HG02763 (cell line): ENCODE measurements around the gene CEP170B.

ENCODE experiments used
- ATAC-seq: cut with Tn5 transposase; IDR thresholded peaks from one replicate; pipeline ENCODE4 v1.9.1; 2021; ENCODE audit warnings: mild to moderate bottlenecking, moderate library complexity; ENCODE audit not compliant: unreplicated experiment

Gene CEP170B

DNA sequence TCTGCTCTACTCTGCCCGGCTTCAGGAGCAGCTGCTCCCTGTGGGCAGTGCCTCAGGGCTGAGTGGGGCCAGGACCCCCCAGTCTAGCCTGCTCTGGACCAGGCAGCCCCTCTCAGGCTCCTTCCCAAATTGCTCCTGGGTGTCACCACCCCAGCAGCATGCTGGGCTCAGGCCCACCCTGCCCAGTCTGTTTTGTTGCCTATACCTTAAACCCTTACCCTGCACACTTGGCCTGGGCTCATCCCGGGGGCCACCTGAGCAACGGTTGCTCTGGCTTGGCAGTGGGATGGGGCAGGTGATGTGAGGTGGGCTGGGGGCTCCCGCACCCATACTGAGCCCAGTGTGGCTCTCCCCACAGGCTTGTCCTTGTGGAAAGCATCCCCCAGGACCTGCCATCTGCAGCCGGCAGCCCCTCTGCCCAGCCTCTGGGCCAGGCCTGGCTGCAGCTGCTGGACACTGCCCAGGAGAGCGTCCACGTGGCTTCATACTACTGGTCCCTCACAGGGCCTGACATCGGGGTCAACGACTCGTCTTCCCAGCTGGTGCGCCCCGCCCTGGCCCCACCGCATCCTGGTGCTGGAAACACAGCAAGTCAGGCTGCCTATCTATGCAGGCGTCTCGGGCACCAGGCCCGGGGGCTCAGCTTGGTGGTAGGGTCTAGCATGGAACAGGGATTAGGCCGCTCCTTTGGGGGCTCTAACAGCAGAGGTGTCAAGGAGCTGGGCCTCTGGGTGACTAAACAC, 63.5 kb downstream of the CEP170B start:
- no peak for ATAC-seq

DNA sequence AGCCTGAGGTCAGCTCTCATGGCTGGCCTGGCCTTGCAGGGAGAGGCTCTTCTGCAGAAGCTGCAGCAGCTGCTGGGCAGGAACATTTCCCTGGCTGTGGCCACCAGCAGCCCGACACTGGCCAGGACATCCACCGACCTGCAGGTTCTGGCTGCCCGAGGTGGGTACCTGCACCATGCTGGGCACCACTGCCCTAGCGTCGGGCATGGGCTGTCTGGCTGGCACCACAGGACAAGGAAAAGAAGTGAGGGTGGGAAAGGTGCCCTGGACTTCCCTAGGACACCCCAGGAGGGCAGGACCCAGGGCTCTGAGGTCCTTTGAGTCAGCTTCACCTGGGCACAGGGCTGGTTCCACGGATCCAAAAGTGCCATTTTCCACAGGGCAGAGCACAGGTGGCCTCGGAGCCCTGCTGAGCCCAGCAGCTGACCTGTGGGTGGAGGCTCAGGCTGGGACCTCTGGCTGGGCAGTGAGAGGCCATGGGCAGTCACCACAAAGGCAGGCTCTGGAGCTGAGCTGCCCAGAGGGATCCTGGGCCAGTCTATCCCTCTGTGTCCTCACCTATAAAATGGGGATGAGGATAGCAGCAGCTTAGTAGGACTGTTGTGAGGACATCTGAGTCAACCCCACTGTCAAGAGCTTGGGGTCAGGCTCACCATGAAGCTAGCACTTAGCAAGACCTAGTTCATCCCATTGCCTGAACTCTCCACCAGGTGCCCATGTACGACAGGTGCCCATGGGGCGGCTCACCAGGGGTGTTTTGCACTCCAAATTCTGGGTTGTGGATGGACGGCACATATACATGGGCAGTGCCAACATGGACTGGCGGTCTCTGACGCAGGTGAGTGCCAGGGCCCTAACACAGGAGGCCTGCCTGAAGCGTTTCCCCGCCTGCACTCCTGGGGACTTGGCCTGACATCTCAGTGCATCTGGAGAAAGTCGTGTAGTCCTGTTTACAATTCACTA, 64.5 kb downstream of the CEP170B start:
- no peak for ATAC-seq

DNA sequence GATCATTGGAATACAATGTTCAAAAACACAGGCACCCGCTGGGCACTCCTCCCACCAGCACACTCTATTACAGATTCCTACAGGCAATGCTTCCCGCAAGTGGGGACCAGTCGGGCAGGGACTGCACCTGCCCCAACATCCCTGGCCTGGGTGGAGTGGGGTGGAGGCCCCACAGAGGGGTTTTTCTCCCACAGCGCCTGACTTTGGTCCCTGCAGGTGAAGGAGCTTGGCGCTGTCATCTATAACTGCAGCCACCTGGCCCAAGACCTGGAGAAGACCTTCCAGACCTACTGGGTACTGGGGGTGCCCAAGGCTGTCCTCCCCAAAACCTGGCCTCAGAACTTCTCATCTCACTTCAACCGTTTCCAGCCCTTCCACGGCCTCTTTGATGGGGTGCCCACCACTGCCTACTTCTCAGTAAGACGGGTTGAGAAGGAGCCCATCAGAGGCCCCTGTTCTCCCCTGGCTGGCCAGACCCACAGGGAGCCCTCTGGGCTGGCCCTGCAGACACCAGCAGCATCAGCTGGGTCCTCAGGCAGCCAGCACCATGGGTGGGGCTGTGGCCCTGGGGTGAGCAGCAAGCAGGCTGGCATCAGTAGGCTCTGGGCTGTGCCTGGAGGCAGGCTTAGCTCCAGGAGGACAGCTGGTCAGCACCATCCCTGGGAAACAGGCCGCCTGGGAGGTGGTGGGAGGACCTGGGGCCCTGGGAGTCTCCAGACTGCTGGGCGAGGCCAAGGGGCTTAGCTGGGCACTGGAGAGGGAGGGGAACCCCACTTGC, 65.6 kb downstream of the CEP170B start:
- no peak for ATAC-seq

DNA sequence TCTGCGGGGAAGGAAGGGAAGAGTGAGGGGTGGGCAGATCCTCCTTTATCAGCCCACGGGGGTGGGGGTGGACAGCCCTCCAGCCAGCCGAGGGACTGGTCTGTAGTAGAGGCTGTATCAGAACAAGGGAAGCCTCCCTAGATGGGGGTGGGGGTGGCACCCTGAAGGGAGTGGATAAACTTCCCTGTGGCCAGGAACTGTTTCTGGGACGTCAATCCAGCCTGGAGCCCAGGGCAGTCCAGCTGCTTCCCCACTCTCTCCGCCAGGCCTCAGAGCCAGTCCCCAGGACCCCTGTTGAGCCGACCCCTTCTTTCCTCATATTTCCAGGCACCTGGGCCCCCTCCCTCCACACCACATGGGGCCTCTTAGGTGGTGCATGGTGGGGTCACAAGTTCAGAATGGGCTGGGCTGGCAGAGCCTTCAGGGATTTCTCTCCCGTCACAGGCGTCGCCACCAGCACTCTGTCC, 66.3 kb downstream of the CEP170B start:
- no peak for ATAC-seq

DNA sequence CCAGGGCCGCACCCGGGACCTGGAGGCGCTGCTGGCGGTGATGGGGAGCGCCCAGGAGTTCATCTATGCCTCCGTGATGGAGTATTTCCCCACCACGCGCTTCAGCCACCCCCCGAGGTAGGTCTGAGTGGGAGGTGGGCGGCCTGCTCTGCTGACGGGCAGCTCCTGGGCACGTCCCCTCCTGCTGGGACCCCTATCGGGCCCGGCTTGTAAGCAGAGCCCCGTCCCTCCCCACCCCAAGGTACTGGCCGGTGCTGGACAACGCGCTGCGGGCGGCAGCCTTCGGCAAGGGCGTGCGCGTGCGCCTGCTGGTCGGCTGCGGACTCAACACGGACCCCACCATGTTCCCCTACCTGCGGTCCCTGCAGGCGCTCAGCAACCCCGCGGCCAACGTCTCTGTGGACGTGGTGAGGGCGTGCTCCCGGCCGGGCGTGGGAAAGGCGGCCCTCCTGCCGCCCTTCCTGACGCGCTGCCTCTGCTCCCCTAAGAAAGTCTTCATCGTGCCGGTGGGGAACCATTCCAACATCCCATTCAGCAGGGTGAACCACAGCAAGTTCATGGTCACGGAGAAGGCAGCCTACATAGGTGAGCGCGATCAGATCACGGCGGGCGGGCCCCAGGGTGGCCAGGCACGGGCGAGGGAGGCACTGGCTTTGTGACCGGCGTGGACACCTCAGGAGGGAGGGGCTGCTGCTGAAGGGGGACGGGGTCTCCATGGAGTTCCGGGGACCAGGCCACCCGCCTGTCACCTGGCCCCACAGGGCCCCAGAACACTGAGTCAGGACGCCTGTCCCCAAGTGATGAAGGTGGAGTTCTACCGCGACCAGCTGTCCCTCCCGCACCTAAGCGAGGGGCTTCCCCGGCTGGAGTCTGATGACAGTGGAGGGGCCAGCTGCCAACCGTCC, 67.0 kb downstream of the CEP170B start:
- ATAC-seq, result no peak

DNA sequence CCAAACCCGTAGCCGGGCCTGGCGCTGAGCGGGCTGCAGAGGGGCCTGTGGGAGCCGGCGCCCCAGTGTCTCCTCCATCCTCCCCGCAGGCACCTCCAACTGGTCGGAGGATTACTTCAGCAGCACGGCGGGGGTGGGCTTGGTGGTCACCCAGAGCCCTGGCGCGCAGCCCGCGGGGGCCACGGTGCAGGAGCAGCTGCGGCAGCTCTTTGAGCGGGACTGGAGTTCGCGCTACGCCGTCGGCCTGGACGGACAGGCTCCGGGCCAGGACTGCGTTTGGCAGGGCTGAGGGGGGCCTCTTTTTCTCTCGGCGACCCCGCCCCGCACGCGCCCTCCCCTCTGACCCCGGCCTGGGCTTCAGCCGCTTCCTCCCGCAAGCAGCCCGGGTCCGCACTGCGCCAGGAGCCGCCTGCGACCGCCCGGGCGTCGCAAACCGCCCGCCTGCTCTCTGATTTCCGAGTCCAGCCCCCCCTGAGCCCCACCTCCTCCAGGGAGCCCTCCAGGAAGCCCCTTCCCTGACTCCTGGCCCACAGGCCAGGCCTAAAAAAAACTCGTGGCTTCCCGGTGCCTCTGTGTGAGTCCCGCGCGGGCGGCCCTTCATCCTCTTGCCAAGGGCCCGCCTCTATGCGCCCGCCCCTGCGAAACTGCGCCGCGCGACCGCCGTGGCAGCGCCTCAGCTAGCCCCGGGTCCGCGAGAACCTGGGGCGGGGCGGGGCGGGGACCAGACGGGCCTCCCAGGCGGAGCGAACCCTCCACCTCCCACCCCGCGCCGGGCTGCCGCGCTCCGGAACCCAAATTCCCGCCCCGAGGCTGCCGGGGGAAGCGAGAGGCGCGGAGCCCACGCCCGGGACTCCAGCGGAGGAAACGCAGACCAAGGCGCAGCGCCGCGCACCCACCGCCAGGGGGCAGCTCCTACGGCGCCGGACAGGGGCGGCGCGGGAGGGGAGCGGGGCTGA, 67.9 kb downstream of the CEP170B start:
- no peak for ATAC-seq

DNA sequence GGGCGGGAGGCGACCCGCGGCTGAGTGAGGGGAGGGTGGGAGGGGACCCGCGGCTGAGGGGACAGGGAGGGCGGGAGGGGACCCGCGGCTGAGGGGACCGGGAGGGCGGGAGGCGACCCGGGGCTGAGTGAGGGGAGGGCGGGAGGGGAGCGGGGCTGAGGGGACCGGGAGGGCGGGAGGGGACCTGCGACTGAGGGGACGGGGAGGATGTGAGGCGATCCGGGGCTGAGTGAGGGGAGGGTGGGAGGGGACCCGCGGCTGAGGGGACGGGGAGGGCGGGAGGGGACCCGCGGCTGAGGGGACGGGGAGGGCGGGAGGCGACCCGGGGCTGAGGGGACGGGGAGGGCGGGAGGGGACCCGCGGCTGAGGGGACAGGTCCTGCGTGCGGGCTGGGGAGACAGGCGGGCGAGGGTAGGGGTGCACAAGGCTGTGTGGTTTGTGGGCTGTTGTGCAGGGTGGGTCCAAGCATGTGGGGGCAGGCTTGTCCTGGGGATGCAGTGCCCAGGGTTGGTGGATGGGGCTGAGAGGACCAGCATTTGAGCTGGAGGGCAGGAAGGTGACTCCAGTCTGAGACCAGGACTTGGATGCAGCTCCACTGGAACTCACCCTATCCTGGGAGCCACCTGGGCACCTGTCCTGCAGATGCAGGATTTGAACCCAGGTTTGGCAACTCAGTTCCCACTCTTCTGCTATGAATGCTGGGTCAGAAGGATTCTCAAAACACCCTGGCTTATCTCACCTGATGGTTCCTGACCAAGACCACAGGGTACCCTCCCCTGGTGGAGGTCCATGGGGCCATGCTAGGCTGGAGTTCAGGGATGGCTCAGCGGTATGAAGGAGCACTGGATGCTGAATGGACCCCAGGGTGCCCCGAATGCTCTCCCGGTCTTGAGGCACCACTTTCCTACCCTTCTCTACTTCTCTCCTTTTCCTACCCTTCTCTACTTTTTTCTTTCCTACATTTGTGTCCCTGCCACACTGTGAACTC, 69.0 kb downstream of the CEP170B start:
- no peak for ATAC-seq

DNA sequence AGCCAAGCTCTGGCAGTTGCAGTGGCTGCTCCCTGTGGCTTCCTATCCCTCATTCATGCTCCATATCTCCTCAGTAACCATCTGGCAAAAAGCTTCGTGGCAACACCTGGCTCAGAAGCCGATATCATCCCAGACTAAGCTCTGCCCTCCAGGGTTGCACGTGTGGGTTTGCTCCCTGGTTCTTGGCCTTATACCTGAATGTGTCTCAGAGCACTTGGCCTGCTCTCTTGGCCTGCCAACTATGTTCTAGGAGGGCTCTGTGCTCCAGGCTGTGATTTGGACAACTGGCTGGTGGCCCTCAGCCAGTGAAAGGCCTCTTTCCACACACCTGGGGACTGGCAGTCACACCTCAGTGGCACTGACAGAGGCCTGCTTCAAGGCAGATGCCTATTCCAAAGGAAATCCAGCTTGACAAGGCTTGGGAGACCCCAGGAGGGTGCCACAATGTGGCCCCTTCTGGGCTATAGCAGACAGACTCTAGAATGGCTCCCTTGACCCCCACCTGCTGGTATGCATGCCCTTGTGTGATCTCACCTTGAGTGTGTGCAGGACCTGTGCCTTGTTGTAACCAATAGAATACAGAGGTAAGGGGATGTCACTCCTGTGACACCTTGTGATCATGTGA, 70.1 kb downstream of the CEP170B start:
- no peak for ATAC-seq

DNA sequence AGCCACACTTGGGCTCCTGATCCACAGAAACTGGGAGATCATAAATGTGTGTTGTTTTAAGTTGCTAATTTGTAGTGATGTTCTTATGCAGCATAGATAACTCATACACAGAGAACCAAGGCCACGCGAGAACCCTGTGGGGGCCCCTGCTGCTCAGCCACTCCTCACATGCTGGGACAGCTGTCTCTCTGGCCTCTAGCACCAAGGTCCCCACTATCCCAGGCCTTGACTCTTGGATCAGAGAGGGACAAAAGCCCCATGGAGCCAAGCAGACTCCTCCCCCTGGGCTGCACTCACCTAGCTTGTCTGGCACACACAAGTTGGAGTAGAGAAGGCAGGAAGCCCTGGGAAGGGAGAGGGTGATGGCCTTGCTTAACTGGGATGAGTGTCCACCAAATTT, 70.9 kb downstream of the CEP170B start:
- no peak for ATAC-seq

DNA sequence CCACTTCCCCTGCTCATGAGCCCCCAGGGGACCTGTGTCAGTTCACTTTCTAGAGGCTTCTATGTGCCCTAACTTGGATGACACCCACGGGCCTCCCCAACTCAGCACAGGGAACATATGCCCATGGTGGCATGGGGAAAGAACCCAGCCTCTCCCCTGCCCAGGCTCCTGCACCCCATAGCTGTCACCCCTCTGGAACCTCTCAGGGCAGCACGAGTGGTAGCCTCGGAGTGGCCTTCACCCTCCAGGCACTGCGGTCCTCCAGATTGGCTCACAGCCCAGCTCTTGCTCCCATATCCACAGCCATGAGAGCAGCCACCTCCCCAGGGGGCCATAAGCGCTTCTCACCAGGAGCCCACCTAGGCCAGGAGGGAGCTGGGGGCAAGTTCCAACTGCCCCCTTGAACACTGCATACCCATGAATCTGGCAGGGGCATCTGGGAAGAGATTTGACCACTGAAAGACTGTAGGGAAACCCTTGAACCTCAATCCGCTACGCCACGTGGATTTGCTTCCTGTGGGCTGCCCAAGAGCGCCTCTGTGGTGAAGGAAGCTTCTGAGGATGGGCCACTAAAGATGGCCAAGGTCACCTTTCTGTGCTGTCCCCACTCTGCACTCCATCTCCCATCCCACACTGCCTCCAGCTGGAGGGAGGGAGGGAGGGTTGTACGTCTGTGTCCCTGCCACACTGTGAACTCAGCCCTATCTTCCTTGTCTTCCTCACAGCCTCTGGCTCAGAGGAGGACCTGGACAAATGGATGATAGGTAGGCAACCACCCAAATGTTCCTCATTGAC, 71.5 kb downstream of the CEP170B start:
- ATAC-seq, result no peak

DNA sequence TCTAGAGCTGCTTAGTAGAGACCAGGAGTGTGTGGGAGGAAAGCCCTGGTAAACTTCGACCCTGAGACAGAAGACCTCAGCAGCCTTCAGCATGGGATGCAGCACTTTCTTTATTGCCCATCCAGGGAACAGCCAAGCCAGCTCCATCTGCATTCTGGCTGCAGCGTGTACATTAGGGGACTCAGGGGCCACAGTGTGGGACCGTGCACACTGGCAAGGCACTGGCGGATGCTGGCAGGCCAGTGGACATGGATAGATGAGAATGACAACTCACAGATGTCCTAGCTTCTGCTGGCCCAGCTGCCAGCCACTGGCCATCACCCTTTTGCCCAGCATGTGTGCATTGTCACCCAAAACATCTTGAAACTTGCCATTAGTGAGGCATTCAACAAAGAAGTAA, 72.1 kb downstream of the CEP170B start:
- ATAC-seq, result no peak

DNA sequence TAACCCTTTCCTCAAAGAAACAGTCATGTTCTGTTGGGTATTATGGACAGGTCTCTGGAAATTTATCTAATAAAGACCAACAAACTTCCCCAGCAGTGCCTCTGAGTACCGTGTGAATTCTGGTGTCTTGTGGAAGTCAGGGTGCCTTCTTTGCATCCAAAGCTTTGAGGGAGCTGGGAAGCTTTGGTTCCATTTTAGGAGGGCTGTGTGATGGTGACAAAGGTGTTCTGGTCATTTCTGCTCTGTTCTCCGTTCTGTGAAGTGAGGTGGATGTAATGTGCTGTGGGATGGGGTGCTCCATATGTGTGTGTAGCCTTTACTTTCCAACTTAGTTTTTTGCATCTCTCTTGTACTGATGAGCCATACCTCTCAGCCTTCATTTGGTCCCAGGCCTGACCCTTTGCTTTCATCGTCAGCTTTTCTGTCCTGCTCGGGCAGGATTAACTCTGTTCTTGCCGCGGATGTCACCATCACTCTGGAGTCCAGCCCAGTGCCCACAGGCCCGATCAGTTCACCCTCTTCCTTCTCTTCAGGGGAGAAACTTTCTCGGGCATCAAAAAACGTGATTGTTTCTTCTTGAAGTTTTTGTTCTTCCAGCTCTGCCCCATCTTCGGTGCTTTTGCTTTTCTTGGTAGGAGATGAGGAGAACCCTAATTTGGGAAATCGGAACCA, 72.8 kb downstream of the CEP170B start:
- ATAC-seq, result no peak

DNA sequence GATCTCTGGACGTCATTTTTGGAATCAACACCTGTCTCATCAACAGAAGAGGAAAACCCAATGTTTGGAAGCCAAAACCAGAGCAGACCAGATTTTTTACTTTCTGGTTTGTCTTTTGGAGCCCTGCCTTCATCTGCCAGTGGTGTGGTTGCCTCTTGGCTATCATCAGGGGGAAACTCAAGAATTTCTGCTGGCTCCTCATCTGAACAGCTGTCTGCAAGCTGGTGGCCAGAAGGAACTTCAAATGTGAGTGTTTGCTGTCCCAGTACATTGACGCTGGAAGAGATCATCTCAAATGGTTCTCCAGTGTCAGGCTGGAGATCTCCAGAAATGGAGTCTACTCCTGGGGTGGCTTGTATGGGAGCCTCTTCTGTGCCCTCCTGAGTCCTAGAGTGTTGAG, 73.4 kb downstream of the CEP170B start:
- no peak for ATAC-seq

DNA sequence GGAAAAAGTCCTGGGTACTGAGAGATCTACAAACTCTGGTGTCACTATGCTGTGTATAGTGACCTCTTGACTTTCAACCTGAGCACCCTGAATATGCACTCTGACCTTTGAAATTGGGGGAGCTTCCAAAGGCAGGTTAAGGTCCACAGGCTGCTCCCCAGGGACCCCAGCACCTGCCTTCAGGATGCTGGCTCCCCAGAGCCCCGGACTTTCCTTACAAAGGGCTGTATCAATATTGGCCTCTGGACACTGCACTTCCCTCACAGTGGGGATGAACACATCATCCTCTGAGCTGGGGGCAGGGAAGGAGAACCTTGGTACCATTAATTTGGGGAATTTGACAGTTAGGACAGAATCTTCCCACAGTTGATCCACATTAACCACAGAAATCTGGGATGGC, 73.9 kb downstream of the CEP170B start:
- ATAC-seq, result no peak

DNA sequence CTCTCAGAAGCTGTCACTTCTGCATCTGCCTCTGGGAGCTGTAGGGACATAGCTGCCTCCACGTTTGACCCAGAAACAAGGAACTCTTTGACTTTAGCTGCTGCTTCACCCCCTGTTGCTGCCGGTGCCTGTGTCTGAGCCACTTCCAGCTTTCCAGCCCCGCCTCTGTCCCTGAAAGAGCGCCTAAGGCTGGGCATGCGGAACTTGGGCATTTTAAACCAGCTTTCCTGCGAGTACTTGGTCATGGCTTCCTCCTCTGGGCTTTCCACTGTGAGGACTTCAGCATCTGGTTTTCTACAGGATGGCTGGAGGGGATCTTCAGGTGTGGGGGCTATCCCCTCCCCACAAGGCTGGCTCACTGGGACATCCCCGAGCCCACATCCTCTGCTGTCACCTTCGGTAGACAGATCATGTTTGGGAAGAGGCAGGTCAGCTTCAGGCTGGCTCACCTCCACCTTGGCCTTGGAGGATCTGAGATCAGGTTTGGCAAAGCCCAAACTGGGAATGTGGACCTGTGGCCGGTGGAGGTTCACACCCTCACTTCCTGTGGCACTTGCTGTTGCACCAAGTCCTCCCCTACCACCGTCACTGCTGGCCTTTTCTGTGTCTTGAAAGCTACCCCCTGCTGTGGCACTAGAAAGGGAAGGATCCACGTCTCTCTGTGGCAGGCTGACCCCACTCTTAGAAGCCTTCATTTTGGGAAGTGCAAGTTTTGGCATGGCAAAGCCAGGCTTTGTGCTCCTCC, 74.8 kb downstream of the CEP170B start:
- no peak for ATAC-seq
